Chondrocyte (in vitro differentiated cells): ENCODE measurements around the gene MYOG. TPM values are rescaled to one million over a fixed set of nuclear protein-coding genes. Genes with fewer than 3 reads are reported as not detected.

Source experiments
- DNase-seq: peaks from one replicate; pipeline ENCODE4 v3.0.0; 2021; ENCODE audit warnings: mixed read lengths, low spot score
- H3K27ac Mint-ChIP-seq: one replicate; pipeline ENCODE4 v1.8.0; 2021; ENCODE audit warnings: mild to moderate bottlenecking, moderate library complexity, mixed read lengths; ENCODE audit not compliant: unreplicated experiment
- H3K27me3 Mint-ChIP-seq: 2 replicates; pipeline ENCODE4 v1.8.0; 2021; ENCODE audit warnings: low read depth, mixed read lengths
- H3K36me3 Mint-ChIP-seq: 2 replicates; pipeline ENCODE4 v1.8.0; 2021; ENCODE audit warnings: low read depth, mixed read lengths
- H3K4me1 Mint-ChIP-seq: 2 replicates; pipeline ENCODE4 v1.8.0; 2021; ENCODE audit warnings: low read depth, mild to moderate bottlenecking, mixed read lengths
- H3K4me3 Mint-ChIP-seq: one replicate; pipeline ENCODE4 v1.8.0; 2021; ENCODE audit warnings: mild to moderate bottlenecking, moderate library complexity, mixed read lengths; ENCODE audit not compliant: unreplicated experiment
- H3K9me3 Mint-ChIP-seq: 2 replicates; pipeline ENCODE4 v1.8.0; 2021; ENCODE audit warnings: low read depth, mixed read lengths
- total RNA-seq: library from RNA; stranded (reverse); gene quantifications from 3 replicates; pipeline ENCODE4 v1.2.1, GENCODE V29; 2021
- TF ChIP-seq, protein P1 (sequence below): fragments of 200-600 bp; sonication (generic); IDR thresholded peaks from 2 replicates; pipeline ENCODE4 v1.5.0; 2021; ENCODE audit warnings: antibody characterized with exemption, mild to moderate bottlenecking, moderate library complexity

The MYOG gene
- total RNA-seq, 1 donor from 2014 or later = not detected

DNA sequence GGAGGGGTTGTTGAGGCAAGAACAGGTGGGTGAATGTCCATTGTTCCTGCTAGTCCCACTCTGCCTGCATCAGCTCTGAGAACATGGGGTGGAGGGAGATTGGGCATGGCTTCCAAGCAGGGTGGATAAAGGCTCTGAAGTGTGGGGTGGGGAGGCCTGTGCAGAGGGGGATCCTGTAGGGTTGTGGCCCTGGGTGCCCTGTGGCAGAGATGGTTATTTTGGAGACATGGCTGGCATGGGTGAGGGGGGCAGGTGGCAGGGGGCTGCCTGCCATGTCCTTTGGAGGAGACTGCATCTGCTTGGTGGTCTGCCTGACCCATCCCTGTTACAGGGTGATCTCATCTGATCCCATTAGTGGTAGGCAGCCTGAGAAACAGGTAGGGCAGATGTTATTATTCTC, 11.2 kb downstream of the MYOG start:
- peaks cover 9% of the 10 kb centered on the region for H3K4me1 Mint-ChIP-seq
- TF ChIP-seq, protein P1, sequence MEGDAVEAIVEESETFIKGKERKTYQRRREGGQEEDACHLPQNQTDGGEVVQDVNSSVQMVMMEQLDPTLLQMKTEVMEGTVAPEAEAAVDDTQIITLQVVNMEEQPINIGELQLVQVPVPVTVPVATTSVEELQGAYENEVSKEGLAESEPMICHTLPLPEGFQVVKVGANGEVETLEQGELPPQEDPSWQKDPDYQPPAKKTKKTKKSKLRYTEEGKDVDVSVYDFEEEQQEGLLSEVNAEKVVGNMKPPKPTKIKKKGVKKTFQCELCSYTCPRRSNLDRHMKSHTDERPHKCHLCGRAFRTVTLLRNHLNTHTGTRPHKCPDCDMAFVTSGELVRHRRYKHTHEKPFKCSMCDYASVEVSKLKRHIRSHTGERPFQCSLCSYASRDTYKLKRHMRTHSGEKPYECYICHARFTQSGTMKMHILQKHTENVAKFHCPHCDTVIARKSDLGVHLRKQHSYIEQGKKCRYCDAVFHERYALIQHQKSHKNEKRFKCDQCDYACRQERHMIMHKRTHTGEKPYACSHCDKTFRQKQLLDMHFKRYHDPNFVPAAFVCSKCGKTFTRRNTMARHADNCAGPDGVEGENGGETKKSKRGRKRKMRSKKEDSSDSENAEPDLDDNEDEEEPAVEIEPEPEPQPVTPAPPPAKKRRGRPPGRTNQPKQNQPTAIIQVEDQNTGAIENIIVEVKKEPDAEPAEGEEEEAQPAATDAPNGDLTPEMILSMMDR = no peak
- peaks cover 40% of the 10 kb centered on the region for H3K36me3 Mint-ChIP-seq
- H3K27ac Mint-ChIP-seq = no peak overlapping the region
- H3K27me3 Mint-ChIP-seq = peaks cover 28% of the 10 kb centered on the region
- H3K4me3 Mint-ChIP-seq = no peak overlapping the region
- DNase-seq = peak; percentile 54
- no peaks in the 10 kb centered on the region for H3K9me3 Mint-ChIP-seq

DNA sequence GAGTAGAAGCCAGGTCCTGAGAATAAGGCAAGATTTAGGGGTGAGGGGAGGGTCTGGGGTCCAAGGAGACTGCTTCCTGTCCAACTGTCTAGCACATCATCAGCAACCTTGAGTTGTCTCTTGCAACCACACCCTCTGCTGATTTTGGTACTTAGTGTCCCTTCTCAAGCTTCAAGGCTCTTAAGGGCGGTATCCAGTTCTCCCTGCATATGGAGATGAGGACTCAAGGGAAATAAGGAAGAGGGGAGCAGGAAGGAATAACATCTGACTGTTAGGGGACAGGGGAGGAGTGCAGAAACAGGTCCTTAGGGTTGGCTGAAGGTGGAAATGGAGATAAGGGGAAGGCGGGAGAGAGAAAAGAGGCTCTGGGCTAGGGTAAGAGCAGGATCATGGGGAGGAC, 12.3 kb downstream of the MYOG start:
- TF ChIP-seq, protein P1 = no peak
- DNase-seq = no peak
- no peak overlapping the region for H3K27ac Mint-ChIP-seq
- peaks cover 22% of the 10 kb centered on the region for H3K27me3 Mint-ChIP-seq
- no peaks in the 10 kb centered on the region for H3K9me3 Mint-ChIP-seq
- H3K4me1 Mint-ChIP-seq = peaks cover 19% of the 10 kb centered on the region
- no peak overlapping the region for H3K4me3 Mint-ChIP-seq
- peaks cover 40% of the 10 kb centered on the region for H3K36me3 Mint-ChIP-seq

DNA sequence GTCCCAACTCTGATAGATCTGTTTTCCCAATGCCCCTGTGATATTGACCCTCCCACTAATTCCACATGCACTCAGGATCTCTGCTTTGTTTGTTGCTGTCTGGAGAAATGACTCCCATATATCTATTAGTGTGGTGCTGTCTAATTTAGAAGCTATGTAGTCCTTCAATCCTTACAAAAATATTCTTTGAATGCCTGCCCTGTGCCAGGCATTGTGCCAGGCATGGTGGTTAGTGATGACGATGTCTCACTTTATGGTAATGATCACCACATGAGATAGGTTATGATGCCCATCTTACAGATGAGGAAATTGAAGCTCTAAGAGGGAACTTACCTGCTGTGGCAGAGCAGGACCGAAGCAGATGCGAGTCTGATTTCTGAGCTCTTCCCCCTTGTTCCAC, 12.9 kb downstream of the MYOG start:
- TF ChIP-seq, protein P1 = no peak
- no peak overlapping the region for H3K4me3 Mint-ChIP-seq
- H3K9me3 Mint-ChIP-seq = no peaks in the 10 kb centered on the region
- peaks cover 22% of the 10 kb centered on the region for H3K27me3 Mint-ChIP-seq
- peaks cover 38% of the 10 kb centered on the region for H3K36me3 Mint-ChIP-seq
- no peak for DNase-seq
- peaks cover 21% of the 10 kb centered on the region for H3K4me1 Mint-ChIP-seq
- H3K27ac Mint-ChIP-seq = no peak overlapping the region

DNA sequence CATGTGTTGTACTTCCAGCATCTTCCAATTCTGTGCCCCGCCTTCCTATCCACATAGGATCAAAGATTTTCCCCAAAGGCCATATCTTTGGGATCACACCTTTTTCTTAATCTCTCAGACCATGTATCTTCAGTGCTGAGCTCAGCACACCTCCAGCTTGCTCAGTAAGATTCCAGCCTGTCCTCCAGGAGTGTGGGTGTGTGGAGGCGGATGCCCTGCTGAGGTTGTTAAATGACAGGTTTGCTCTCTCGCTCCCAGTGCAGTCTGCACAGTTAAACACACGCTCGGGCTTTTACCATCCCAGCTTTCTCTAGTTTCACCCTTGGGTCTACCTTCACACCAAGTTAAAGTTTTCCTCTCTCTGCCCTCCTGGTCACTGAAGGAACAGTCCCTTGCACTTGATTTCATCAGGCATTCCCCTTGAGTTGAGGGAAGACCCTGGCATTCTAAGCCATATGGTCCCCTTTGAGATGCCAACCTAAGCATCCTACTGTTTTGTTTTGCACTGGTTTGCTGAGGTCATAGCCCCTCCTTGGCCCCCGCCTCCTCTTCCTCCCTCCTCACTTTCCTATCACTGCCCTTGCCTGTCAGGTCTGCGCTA, 13.7 kb downstream of the MYOG start:
- Mint-ChIP-seq H3K4me3 (no peak overlapping the region), H3K27ac (no peak overlapping the region), H3K4me1 (peaks cover 21% of the 10 kb centered on the region), H3K27me3 (peaks cover 17% of the 10 kb centered on the region), H3K36me3 (peaks cover 40% of the 10 kb centered on the region), H3K9me3 (no peaks in the 10 kb centered on the region)
- no peak for DNase-seq
- TF ChIP-seq, protein P1 = no peak

DNA sequence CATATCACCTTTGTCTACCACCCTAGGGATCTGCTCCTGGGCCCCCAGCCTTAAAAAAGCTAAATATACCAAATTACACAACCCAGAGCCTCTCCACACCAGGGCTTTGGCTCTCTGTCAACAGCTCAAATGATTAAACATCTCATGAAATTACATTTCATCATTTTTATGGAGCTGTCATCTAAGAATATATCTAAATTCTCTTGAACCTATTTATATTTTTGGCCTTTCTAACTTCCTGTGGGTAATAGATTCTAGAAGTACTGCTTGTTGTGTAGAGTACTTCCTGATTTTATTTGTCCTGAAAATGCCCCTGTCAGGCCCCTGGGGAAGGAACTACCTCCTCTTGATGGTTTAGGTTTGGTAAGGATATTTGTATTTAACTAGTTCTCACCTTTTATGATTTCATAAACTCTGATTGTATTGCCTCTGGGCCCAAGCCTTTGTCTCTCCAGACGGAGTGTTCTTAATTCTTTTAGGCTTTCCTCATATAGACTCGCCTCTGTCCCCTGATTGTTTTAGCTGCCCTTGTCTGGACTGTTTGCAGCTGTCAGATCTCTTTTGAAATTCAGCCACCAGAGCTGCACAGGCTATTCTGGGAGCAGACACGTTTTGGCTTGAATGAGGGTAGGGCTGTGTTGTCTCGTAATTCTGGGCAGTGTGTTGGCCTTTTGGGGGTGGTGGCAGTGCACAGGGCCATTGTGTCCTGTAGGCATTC, 16.6 kb downstream of the MYOG start:
- Mint-ChIP-seq H3K36me3 (peaks cover 39% of the 10 kb centered on the region), H3K27ac (peak overlapping the region; percentile 86), H3K9me3 (no peaks in the 10 kb centered on the region), H3K27me3 (peaks cover 10% of the 10 kb centered on the region), H3K4me1 (peaks cover 21% of the 10 kb centered on the region), H3K4me3 (no peak overlapping the region)
- no peak for DNase-seq
- TF ChIP-seq, protein P1 = no peak
